A673 (cell line): Measurements from ENCODE around the gene RASSF4. TPM values are rescaled to one million over a fixed set of nuclear protein-coding genes. Genes with fewer than 3 reads are reported as not detected.

Experiments
- BruUV-seq: library from RNA; stranded (reverse); fragments of 400-500 nt; replicated peaks from 2 replicates; lab custom pipeline; 2021; lab: Mats Ljungman, UMichigan
- CTCF ChIA-PET: fragments of 300-600 bp; sonication (Branson Sonifier 250); formaldehyde crosslinking; loops from one replicate; lab custom pipeline; 2022; ENCODE audit warnings: antibody characterized with exemption; lab: Charles Lee
- POLR2A ChIA-PET: fragments of 300-600 bp; sonication (Branson Sonifier 250); formaldehyde crosslinking; loops from one replicate; lab custom pipeline; 2022; ENCODE audit warnings: antibody characterized with exemption; ENCODE audit not compliant: low non-redundant PET; lab: Charles Lee
- DNase-seq: peaks from one replicate; pipeline ENCODE4 v3.0.0-alpha.2; 2015; ENCODE audit warnings: low spot score
- H3K27ac ChIP-seq: fragments of 200-600 bp; sonication (generic); 2 replicates; pipeline ENCODE4 v1.5.1; 2016; ENCODE audit warnings: mixed run types, low read depth, mild to moderate bottlenecking, mixed read lengths, antibody characterized with exemption, low read length; ENCODE audit not compliant: poor library complexity, severe bottlenecking
- H3K27me3 ChIP-seq: fragments of 200-600 bp; sonication (generic); replicated peaks from 2 replicates; pipeline ENCODE4 v1.6.1; 2017; ENCODE audit warnings: mixed run types, low read depth, mild to moderate bottlenecking, mixed read lengths, antibody characterized with exemption, low read length; ENCODE audit not compliant: insufficient read depth, poor library complexity
- H3K36me3 ChIP-seq: fragments of 200-600 bp; sonication (generic); 2 replicates; pipeline ENCODE4 v1.6.1; 2016; ENCODE audit warnings: mixed run types, mild to moderate bottlenecking, mixed read lengths, antibody characterized with exemption, low read length; ENCODE audit not compliant: insufficient read depth, poor library complexity, severe bottlenecking
- H3K4me1 ChIP-seq: fragments of 200-600 bp; sonication (generic); 2 replicates; pipeline ENCODE4 v1.6.1; 2017; ENCODE audit warnings: mixed run types, mild to moderate bottlenecking, mixed read lengths, antibody characterized with exemption, low read length; ENCODE audit not compliant: insufficient read depth, poor library complexity, severe bottlenecking
- H3K4me3 ChIP-seq: fragments of 200-600 bp; sonication (generic); 2 replicates; pipeline ENCODE4 v1.5.1; 2016; ENCODE audit warnings: low read depth, mixed run types, mild to moderate bottlenecking, mixed read lengths, low read length; ENCODE audit not compliant: poor library complexity, severe bottlenecking
- H3K9me3 ChIP-seq: fragments of 200-600 bp; sonication (generic); 2 replicates; pipeline ENCODE4 v1.6.1; 2016; ENCODE audit warnings: mixed run types, low read depth, mild to moderate bottlenecking, mixed read lengths, antibody characterized with exemption, low read length; ENCODE audit not compliant: poor library complexity, severe bottlenecking
- CTCF ChIP-seq: fragments of 300-800, 200-600 bp; sonication (generic); conservative IDR thresholded peaks from 2 replicates; pipeline ENCODE4 v1.5.1; 2017; ENCODE audit warnings: low read depth, mild to moderate bottlenecking, antibody characterized with exemption, low read length, moderate library complexity, mixed read lengths
- EZH2 ChIP-seq: fragments of 200-600 bp; sonication (generic); IDR thresholded peaks from 2 replicates; pipeline ENCODE4 v1.6.1; 2017; ENCODE audit warnings: borderline replicate concordance, low read depth, mild to moderate bottlenecking, mixed read lengths, antibody characterized with exemption, low read length; ENCODE audit not compliant: poor library complexity, severe bottlenecking
- intact Hi-C: fragments of 100-400 bp; cut with micrococcal nuclease; formaldehyde crosslinking; loops from one replicate; pipeline ENCODE4 v1.10.0; 2022; ENCODE audit not compliant: unreplicated experiment
- total RNA-seq: library from RNA; stranded (reverse); gene quantifications from 2 replicates; pipeline ENCODE4 v1.2.3, GENCODE V29; 2021

Gene RASSF4
- total RNA-seq, 1 experiment from 2014 or later, result 0.71 TPM

- no peak overlapping the region for H3K4me3 ChIP-seq
- no peaks in the 10 kb centered on the region for H3K36me3 ChIP-seq
- H3K9me3 ChIP-seq, result no peaks in the 10 kb centered on the region
- H3K27ac ChIP-seq, result no peak overlapping the region
- TF ChIP-seq CTCF, result no peak
- no peak for TF ChIP-seq EZH2
- intact Hi-C loops, result no loop called here
- BruUV-seq, result no TSS peak
- peaks cover 8% of the 10 kb centered on the region for H3K4me1 ChIP-seq
- no peaks in the 10 kb centered on the region for H3K27me3 ChIP-seq
- CTCF ChIA-PET, result no interaction called here
- no peak for DNase-seq
- POLR2A ChIA-PET, result no interaction called here
These were observed 9.0 kb upstream of the RASSF4 start for GRCh38 chr10:44950326-44951225.

GRCh38 chr10:44951576-44952226 lies 7.9 kb upstream of the RASSF4 start:
- Histone ChIP-seq H3K27me3 (no peaks in the 10 kb centered on the region), H3K36me3 (no peaks in the 10 kb centered on the region), H3K4me3 (no peak overlapping the region), H3K27ac (no peak overlapping the region), H3K4me1 (peaks cover 8% of the 10 kb centered on the region), H3K9me3 (no peaks in the 10 kb centered on the region)
- intact Hi-C loops, result no loop called here
- TF ChIP-seq CTCF (no peak), EZH2 (no peak)
- ChIA-PET CTCF (no interaction called here), POLR2A (no interaction called here)
- DNase-seq, result no peak
- no TSS peak for BruUV-seq

DNA sequence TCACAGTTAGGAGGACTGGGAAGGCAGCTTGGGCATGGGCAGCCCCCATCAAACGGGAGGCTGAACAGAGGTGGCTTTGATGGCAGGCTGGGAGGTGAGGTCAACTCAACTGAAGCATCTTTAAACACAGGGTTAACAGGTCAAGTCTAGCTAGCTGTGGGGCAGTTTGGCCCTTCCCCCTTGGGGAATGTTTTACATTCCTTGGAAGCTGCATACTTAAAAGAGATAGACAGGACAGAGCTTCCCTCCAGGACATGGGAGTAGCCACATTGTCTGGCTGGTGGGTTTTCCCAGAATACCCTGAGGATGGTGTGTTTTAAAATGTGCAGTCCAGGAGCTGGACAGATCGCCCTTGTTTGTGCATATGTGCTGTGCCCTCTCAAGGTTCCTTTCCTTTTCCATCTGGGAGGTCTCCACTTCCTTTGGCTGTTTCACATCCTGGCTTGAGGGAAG lies 6.8 kb upstream of the RASSF4 start:
- DNase-seq, result no peak
- peaks cover 8% of the 10 kb centered on the region for H3K4me1 ChIP-seq
- H3K4me3 ChIP-seq, result no peak overlapping the region
- BruUV-seq, result no TSS peak
- H3K36me3 ChIP-seq, result no peaks in the 10 kb centered on the region
- TF ChIP-seq CTCF (no peak), EZH2 (no peak)
- H3K27me3 ChIP-seq, result no peaks in the 10 kb centered on the region
- CTCF ChIA-PET, result no interaction called here
- intact Hi-C loops, result no loop called here
- POLR2A ChIA-PET, result no interaction called here
- no peaks in the 10 kb centered on the region for H3K9me3 ChIP-seq
- no peak overlapping the region for H3K27ac ChIP-seq
